Measurements from ENCODE around the gene AKAP6.
"Not testable (repeated sequence)": the region's sequence is repeated elsewhere in the genome, so short reads cannot be mapped to it uniquely, and the experiment has no call there.

Gene AKAP6

DNA sequence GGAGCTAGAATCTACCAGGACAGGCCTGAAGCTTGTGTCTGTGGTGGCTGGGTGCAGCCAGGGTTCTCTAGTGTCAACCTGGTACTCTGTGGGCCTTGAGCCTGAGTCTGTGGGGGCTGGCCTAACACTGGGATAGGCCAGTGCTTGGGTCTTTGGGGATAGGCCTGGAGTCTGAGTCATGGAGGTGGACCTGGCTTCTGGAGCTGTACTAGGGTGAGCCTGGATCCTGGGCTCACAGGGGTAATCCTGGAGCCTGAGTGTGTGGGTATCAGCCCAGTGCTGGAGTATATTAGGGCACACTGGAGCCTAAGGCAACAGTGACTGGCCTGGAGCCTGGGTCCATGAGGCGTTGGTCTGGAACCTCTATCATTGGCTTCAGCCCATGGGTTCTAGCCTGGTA lies 427.1 kb downstream of the AKAP6 start:
- DNase-seq (ENCODE audit: low spot score), result no peak

DNA sequence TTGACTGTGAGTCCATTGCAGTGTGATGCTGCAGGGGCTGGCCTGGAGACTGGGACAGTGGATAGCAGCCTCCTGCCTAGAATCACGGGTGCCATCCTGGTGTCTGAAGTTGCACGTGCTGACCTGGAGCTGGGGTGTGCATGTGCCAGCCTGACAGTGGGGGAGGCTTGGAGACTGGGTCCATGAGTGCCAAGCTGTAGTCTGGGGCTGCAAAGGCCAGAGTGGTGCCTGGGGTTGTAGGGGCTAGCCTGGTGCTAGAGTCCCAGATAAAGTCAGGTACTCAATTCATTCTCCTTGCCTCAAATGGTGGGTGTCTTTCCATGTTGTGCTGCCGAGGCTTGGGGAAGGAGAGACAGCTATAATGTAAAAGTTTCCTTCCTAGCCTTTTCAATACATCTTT lies 427.7 kb downstream of the AKAP6 start:
- no peak for DNase-seq (ENCODE audit: low spot score)

DNA sequence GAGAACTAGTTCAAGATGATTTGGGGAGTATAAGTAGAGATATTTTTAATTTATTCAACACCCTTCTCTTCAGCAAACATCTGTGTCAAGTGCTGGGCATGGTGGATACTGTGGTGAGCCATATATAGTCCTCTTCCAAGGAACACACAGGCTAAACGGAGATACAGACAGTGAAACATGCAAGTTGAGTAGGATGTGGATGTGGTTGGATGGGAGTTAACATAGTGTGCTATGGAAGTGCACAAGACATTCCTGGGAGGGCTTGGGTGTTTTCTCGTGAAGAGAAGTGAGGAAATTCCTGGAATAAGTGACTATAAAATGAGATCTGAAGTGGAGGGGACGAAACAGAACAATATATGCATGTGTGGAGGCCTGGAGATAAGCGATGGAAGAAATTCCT lies 428.5 kb downstream of the AKAP6 start:
- no peak for DNase-seq (ENCODE audit: low spot score)

DNA sequence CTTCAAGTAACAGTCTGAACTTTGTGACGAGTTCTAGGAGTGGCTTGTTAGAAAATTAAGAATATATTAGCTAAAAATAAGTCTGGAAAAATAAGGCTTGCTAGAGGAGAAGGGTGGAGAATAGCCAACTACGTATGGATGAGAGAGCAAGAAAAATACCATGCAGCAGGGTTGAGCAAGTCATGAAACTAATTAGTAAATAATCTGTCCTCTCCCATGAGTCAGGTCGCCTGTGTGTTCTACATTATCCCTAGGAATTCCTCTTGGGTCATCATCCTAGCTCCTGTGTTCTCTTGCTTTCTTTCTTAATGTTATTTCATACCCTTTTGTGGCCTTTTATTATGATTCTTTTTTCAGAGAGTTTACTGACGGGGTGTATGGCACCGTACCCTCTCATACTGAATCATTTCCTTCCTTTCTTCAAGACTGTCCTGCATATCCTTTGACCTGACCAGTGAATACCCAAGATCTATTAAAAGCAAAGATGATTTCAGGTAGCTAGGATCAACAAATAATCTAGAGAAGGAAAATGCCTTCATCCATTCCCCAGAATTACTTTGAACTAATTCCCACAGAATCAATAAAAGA lies 432.4 kb downstream of the AKAP6 start:
- DNase-seq (ENCODE audit: low spot score), result no peak

DNA sequence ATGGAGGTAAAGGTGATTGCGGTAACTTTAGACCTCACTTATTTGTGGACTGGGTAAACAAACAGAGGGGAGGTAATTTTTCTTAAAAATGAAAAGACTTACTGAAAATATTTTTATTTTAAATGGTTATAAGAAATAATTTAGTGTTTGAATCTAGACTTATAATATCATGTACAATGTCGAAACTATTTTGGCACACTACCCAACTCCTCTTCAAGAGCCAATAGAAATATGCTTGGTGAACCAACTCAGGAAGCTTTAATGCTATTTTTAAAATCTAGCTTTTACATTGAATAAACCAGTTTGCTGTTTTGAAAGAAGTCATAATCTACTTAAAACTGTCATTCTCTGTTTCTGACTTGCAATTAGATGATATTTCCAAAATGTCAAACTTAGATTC lies 433.8 kb downstream of the AKAP6 start:
- DNase-seq (ENCODE audit: low spot score), result no peak

DNA sequence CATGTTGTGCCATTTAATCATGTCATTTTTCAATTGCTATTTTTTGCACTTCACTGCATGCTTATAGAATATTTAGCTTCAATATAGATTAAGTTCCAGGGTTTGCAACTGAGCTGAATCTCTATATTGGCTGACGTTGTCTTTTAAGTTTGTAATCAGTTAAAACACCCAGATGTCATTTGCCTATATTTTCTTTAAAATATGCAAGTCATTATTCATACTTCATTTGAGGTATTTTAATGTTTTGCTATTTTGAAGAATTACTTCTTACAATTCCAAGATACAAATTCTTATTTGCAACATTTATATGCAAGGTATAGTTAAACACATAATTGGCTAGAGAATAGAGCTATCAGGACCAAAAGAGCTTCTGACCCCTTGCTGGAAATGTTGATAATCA lies 434.6 kb downstream of the AKAP6 start:
- DNase-seq (ENCODE audit: low spot score), result no peak

DNA sequence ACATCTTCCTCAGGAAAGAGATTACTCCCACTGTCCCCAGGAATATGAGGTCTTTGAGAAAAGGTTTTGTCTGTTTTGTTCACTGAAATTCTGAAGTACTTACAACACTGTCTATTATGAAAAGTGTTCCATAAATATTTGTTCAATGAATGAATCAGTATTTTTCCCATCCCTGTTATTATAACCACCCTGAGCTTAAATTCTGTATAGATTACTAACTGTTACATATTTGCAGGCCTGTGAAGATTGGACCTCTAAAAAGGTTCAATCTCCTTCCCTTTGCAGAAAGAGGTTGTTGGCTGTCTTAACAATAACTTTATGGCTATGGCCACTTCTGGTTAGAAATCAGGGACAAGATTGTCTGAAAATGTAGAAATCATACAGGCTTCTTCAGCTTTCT lies 435.0 kb downstream of the AKAP6 start:
- no peak for DNase-seq (ENCODE audit: low spot score)

DNA sequence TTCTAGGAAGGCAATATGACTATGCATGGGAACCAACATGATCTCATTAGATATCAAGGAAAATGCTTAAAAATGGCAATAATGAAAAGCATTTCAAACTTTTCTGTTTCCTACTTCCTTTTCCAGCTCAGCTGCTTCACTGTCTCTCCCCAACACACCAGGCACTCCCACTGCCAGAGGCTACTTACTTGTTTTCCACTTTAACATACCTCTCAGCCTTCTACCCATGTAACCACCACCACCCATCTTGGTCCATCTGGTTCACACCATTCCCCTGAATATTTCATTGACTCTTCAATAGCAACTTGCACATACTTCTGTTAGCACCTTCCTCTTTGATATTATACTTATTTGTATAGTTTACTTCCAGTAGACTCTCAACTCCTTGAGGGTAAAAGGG lies 441.3 kb downstream of the AKAP6 start:
- DNase-seq (ENCODE audit: low spot score), result no peak

DNA sequence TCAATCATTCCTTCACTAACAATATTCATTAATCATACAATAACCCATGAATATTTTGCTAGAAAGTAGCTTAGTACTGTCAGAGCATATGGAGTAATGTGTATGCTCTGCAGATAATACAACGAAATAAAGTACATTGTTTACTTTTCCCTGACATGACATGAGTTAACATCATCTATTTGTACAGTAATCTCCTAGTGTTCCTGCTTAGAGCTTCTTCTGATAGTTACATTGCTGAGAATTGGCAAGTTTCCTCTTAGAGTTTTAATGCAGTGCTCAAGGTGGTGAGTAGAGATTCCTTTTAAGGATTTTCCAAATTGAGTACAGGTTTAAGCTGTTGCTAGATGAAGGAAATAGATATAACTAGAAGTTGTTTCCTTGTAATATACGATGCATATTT lies 445.1 kb downstream of the AKAP6 start:
- no peak for DNase-seq (ENCODE audit: low spot score)

DNA sequence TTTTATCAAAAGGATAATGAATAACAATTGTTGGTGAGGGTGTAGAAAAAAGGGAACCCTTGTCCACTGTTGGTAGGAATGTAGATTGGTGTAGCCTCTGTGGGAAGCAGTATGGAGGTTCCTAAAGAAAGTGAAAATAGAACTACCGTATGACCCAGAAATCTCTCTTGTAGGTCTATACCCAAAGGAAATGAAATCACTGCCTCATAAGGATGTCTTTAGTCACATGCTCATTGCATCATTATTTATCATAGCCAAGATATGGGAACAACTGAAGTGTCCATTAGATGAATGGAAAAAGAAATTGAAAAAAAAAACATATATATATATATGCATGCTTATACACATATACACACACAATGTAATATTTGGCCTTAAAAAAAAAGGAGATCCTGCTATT lies 450.7 kb downstream of the AKAP6 start:
- DNase-seq (ENCODE audit: low spot score), result no peak

DNA sequence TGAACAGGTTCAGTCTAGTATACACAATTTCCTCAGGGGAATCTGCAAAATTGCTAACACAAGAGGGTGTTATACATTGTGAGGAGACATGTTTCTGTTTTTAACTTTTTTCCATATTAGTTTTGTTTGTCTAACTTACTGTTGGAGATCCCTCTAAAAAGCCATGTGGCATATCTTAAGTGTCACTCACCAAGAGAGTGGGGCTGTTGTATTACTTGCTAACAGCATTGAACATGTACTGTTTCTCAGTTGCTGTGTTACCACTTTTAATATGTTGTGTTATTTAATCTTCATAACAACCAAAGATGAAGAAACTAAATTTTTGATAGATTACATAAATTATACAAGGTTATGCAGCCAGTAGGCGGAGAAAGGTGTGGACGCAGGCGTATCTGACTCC lies 455.3 kb downstream of the AKAP6 start:
- DNase-seq (ENCODE audit: low spot score), result no peak

DNA sequence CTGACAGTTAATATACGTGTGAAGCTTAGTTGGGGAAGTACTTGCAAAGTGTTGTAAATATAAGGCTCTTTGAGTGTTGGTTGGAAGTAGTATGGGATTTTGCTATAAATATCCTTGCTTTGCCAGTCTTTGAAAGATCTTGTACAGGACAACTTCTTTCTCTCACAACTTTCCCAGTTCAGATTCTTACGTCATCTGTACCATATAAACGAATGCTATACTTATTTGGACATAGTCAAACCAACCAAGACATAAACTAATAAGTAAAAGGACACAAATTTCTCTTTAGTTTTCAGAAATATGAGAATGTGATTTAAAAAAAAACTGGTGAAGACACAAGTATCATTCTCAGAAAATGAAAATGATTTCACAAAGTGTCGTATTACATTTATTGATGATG lies 456.5 kb downstream of the AKAP6 start:
- DNase-seq (ENCODE audit: low spot score), result no peak

DNA sequence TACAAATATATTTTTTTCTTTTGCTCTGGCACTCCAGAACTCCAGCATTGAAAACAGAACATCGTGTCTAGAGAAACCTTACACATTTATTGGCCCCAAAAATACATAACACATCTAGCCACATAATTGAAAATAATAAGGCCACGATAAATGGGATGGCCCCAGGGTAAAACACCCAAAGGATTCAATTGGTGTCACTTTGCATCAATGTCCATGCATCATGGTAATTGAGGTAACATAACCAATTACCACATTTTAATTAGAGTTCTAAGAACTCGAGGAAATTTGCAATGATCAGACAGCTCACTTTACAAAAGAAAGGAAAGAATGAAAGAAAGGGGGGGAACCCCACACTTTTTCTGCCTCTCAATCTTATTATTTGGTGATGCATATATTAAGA lies 457.8 kb downstream of the AKAP6 start:
- DNase-seq (ENCODE audit: low spot score), result no peak

DNA sequence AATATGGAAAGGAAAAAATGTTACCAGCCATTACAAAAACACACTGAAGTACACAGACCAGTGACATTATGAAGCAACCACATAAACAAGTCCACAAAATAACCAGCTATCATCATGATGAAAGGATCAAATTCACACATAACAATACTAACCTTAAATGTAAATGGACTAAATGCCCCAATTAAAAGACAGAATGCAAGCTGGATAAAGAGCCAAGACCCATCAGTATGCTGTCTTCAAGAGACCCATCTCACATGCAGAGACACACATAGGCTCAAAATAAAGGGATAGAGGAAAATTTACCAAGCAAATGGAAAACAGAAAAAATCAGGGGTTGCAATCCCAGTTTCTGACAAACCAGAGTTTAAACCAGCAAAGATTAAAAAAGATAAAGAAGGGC lies 463.9 kb downstream of the AKAP6 start:
- not testable (repeated sequence) for DNase-seq (ENCODE audit: low spot score)

DNA sequence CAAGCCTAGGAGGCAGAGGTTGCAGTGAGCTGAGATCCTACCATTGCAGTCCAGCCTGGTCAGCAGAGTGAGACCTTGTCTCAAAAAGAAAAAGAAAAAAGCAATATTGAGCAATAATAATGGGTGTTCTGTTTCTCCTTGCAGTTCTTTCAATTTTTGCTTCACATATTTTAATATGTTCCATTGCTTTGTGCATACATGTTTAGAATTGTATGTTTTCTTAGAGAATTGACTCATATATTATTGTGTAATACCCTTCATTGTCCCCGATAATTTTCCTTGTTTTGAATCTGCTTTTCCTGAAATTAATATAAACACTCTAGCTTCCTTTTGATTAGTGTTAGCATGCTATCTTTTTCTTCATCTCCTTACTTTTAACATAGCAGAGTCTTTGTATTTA lies 471.2 kb downstream of the AKAP6 start:
- DNase-seq (ENCODE audit: low spot score), result no peak

DNA sequence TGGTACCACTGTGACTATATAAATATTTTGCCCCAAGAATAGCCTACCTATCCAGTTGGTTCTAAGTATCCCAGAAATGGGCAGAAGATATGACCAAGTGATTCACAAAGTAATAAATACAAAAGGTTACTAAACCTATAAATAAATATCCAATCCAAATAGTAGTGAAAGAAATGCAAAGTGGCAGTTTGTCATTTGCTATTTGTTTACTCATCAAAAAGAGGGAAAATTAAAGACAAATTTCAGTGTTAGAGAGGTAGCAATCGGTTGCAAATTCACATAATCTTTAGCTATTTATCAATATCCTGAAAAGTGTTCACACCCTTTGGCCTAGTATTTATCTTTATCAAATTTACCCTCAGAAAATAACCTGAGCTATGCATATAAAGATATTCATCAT lies 473.2 kb downstream of the AKAP6 start:
- DNase-seq (ENCODE audit: low spot score), result no peak

DNA sequence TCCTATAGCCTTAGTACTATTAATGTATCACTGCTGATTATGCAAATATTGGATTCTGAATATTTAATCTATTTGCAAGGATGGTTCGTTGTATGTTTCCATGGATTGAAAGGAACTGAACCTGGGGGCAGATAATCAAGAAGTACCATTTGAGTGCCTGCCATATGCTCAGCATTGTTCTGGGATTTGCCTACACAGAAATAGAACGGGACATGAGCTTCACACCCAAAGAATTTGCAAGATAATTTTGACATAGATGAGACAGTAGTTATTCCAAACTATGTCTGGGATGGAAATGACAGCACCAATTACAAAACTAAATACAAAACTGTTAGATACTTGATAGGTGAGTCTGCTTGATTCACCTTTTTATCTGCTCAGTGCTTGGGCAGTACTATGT lies 476.9 kb downstream of the AKAP6 start:
- DNase-seq (ENCODE audit: low spot score), result no peak

DNA sequence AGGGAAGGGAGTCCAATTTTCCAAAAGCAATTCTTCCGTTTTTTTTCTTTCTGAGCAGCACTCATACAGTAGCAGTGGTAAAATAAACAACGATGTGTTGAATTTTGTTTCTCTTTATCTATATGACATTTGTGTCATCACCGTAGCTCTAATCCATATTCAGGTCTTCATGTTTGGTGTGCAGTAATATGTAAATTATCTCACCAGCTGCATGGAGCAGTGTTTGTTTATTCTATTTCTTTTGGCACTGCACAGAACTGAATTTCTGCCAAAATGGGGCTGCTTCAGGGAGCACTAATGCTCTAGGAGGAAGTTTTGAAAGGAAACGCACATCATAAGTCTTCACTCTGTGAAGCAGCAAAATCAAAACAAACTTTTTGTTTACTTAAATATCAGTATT lies 479.5 kb downstream of the AKAP6 start:
- DNase-seq (ENCODE audit: low spot score), result peak; percentile 86

DNA sequence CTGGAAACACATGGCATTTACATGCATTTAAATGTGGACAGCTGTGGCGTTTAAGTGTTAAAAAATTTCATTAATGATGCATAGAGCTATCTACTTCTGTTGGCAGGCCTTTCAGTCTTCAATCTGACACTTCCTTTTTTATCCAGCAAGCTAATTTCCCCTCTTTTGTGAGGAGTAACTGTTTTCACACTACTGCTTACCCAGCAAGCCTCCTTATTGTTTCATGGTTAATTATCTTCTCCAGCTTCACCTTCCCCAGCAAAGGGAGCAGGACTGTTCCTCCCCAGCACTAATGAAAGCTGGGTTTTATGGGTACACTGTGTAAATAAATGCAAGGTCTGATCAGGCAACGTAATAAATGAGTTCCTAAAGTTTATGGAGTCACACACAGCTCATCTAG lies 480.2 kb downstream of the AKAP6 start:
- no peak for DNase-seq (ENCODE audit: low spot score)

DNA sequence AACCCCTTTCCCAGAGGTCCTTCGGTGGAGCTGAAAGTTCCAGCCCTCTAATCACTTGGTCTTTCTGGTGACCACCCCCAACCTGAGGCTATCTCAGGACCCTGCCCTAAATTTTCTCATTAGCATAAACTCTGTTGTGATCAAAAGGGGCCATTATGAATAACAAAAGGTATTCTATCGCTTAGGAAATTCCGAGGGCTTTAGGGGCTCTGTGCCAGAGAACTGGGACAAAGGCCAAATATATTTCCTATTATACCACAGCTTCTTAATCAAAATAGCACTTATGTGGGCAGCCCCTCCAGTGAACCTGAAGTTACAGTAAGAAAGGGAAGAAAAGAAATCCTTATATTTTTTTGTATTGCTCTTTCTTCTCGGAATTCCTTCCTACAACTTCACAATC lies 484.3 kb downstream of the AKAP6 start:
- no peak for DNase-seq (ENCODE audit: low spot score)

DNA sequence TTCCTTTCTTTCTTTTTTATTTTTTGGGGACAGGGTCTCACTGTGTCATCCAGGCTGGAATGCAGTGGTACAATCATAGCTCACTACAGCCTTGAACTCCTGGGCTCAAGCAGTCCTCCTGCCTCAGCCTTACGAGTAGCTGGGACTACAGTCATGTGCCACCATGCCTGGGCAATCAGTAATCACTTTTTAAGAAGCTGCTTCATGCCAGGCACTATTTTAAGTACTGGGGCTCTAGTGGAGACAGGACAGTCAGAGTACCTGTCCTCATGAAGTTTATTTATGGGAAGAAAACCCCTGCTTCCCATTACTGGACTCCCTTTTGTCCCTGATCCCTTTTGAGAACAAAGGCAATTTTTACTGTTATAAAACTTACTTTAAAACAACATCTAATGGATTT lies 485.6 kb downstream of the AKAP6 start:
- no peak for DNase-seq (ENCODE audit: low spot score)

DNA sequence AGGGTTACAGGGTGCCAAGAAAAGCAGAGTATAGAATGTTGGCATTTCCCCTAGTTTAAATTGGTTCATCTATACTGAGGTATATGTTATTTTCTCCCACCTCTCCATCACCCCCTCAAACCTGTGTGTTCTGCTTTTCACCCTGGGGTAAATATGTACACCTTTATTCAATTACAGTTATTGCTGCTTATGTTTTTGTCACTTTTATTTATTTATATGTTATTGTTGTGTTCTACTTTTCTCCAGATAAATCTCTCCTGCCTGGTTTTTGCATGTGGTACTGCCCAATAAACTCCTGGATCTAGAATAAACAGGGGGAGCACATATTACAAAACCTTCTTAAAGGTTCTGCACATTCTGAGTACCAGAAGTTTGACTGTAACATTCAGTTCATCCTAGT lies 487.5 kb downstream of the AKAP6 start:
- DNase-seq (ENCODE audit: low spot score), result no peak

DNA sequence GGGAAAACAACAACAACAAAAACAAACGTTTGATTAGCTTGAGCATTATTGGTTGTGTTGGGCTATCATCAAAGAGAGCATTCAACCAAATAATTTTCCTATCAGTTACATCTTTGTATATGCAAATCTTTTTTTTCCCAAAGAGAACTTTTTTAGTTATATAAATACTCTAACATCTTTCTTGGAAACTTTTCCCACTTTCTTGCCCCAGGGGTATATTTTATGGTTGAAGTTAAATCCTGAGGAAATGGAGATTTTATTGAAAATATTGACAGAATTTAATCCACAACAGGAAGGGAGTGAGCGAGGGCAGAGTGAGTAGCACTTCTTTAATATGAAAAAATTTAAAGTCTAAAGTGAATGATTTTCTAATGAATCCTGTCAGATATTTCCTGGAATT lies 488.7 kb downstream of the AKAP6 start:
- no peak for DNase-seq (ENCODE audit: low spot score)

DNA sequence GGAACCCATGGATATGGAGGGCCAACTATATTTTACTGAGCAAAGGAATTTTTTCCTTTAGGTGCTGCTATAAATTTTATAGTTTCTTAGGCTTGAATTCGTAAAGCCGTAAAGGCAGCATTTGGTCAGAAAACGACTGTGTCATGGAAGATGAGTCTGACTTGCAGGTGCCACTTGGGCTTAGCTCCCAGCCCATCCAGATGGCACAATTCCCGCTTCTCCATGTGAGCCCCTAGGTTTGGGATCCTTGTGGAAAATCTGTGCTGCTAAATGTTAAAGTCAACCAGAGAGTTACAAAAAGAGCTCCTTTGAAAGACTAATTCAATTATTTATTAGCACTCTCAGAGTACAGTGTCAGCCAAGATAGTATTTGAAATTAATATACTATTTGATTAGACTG lies 489.5 kb downstream of the AKAP6 start:
- no peak for DNase-seq (ENCODE audit: low spot score)

DNA sequence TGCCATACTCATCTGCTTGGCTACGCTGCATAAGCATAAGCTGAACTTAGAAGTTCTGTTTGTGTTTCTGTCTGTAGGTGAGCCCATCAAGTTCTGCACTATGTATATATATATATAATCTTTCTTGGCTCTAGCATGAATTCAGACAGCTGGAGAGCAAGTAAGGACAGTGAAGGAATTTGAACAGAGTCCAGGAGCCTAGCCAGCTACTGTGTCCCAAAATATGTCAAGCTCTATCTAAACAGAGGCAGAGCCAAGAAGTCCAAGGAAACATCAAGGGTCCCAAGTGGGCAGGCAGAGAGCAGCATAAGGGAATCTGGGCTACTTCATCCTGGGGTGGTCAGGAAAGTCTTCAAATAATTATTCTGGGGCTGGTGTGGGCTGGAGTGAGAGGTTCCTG lies 491.1 kb downstream of the AKAP6 start:
- DNase-seq (ENCODE audit: low spot score), result no peak
